Endometrial microvascular endothelial cells (primary cell): ENCODE results near the gene GNA12. TPM values are rescaled to one million over a fixed set of nuclear protein-coding genes. Genes with fewer than 3 reads are reported as not detected.

Source experiments
- in situ Hi-C: cut with HindIII; loops from 2 replicates; pipeline ENCODE4 v1.10.0; 2017; ENCODE audit warnings: low sequenced_read_pairs, low pct_unique_long_range_greater_than_20kb; ENCODE audit errors: inconsistent ontology term
- total RNA-seq: library from RNA; depleted of rRNA; stranded (reverse); fragments of >200 nt; gene quantifications from one replicate; pipeline ENCODE4 v1.2.3, GENCODE V29; 2015; ENCODE audit errors: inconsistent ontology term

GNA12 gene
- total RNA-seq, 1 donor from 2014 or later, result 66.5 TPM

- in situ Hi-C loops, result no loop called here
Measured at GRCh38 chr7:2821161-2821841, 22.8 kb downstream of the GNA12 start.

- in situ Hi-C loops, result no loop called here
Measured at GRCh38 chr7:2820508-2820934, 23.6 kb downstream of the GNA12 start.

DNA sequence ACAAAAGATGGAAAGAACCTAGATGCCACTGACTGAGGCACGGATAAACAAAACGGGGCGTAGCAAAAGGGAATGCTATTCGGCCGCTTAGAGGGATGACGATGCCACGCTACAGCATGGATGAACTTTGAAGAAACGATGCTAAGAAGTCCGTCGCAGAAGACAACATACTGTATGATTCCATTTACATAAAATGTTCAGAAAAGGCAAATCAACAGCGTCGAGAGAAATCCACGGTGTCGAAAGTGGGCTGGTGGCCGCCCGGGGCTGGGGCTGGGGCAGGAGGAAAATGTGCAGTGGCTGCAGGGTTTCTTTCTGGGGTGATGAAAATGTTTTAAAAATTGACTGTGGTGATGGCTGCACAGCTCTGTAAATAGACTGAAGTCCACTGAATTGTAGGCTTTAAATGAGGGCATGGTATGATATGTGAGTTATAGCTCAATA is 24.1 kb downstream of the GNA12 start:
- in situ Hi-C loops, result no loop called here

DNA sequence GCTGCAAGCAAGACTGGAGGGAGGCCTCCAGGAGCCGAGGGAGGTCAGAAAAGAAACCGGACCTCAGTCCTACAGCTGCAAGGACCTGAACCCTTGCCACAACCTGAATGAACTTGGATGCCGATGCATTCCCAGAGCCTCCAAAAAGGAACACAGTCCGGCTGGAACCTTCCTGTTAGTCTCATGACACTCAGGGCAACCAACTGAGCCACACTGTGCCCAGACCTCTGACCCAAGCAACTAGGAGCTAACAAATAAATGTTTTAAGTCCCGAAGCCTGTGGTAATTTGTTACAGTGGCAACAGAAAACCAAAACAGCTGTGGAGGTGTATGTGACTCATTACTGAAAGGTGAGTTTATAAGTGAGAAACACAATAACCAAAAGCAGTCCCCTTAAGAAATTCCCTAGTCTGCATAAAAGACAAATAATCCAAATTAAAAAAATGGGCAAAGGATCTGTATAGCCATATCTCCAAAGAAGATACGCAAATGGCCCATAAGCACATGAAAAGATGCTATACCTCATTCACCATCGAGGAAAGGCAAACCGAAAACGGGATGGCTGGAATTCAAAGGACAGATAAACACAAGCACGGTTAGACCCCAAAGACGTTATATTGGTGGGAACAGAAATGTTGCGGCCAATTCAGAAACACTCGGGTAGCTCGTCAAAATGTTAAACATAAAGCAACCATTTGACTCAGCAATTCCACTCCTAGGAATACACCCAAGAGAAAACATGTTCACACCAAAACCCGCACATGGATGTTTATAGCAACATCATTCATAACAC is 24.8 kb downstream of the GNA12 start:
- in situ Hi-C loops, result no loop called here

- in situ Hi-C loops, result no loop called here
Measured at GRCh38 chr7:2818653-2819052, 25.5 kb downstream of the GNA12 start.

DNA sequence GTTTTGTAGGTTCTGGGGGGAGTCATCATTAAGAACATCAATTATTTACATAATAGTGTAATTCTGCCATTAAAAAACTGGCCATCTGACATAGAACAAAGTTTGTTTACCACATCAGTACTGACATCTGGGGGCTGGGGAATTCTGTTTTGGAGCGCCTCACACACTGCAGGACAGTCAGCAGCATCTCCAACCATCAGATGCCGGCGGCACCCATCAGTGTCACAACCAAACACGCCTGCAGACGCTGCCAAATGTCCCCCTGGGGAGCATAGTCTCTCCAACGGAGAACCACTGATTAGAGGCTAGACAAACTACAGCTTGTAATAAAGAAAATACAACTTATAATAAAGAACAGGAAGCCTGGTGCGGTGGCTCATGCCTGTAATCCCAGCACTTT is 26.0 kb downstream of the GNA12 start:
- in situ Hi-C loops, result no loop called here

- in situ Hi-C loops, result no loop called here
Measured at GRCh38 chr7:2817456-2817855, 26.7 kb downstream of the GNA12 start.

DNA sequence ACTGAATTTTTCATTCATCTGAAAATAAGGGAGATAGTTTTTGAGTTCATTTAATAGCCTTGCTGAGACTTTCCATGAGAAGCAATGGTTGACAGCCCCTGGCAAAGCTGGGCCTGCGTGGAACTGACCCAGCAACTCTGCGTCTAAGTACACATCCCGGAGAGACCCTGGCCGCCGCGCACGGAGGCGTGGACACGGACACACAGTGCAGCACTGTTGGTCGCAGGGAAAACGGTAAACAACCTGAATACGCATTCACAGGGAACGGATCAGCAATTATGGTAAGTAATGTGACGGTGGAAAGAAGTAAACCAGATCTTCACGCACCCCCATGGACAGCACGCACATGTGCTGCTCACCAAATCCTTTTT is 28.2 kb downstream of the GNA12 start:
- in situ Hi-C loops, result no loop called here

DNA sequence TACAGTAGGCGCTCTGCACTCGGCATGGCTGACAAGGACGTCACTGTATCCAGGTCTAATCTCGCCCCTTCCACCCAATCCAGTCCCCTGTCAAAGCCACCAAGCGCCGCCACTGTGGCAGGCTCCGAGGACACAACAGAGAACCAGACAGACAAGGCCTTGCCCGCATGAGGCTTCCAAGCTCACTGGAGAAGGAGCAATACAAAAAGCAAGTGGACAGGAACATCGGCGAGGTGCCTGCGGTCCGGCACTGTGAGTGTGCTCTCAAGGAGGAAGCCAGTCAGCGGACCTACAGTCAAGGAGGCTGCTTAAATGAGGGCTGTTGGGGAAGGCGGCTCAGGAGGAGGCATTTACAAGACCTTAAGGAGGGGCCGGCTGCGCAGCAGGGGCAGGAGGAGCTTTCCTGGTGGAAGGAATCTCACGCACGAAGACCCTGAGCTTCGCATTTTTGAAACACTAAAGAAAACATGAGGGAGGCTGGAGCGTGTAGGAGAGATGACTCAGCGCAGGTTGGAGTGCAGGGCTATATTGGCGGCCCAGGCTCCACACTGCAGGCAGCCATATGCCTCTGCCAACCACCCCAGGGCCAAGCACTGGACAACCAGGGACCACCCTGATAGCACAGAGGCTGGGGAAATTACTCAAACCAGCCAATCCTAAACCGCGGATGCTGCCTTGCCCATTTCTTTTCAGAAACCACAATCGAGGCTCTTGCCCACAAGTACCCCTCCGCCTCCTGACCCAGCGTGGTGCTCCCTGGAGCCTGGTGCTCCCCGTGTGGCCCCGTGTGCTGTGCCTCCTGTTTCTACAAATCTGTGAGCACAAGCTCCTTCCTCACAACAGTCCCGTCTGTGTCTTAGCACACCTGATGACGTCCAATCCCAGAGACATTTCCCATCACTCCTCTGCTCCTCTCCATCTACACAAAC is 28.9 kb downstream of the GNA12 start:
- in situ Hi-C loops, result no loop called here

GRCh38 chr7:2814186-2814945 is 29.7 kb downstream of the GNA12 start:
- in situ Hi-C loops, result no loop called here

GRCh38 chr7:2813350-2814185 is 30.5 kb downstream of the GNA12 start:
- in situ Hi-C loops, result no loop called here

DNA sequence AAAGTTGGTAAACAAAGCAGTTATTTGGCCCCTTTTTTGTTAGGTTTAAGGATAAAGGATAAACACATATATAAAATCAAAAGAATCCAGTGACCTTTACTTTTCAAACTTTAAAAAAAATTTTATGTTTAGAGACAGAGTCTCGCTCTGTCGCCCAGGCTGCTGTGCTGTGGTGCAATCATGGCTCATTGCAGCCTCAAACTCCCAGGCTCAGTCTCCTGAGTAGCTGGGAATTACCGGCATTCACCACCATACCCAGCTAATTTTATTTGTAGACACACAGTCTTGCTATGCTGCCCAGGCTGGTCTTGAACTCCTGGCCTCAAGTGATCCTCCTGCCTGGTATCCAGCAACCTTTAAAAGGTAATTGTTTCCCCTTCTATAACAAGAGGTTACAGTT is 31.3 kb downstream of the GNA12 start:
- in situ Hi-C loops, result no loop called here

DNA sequence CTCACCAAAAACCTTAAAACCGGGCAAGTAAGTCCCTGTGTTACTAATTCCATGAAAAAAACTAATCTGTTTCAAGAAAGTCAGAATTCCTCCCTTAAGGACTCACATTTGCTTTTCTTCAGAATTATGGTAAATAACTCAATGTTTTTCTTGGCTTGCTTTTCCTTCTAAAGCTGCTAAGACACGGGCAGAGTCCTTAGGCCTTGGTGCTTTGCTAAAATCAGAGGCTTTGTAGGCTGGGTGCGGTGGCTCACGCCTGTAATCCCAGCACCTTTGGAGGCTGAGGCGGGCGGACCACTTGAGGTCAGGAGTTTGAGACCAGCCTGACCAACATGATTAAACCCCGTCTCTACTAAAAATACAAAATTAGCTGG is 32.0 kb downstream of the GNA12 start:
- in situ Hi-C loops, result no loop called here

DNA sequence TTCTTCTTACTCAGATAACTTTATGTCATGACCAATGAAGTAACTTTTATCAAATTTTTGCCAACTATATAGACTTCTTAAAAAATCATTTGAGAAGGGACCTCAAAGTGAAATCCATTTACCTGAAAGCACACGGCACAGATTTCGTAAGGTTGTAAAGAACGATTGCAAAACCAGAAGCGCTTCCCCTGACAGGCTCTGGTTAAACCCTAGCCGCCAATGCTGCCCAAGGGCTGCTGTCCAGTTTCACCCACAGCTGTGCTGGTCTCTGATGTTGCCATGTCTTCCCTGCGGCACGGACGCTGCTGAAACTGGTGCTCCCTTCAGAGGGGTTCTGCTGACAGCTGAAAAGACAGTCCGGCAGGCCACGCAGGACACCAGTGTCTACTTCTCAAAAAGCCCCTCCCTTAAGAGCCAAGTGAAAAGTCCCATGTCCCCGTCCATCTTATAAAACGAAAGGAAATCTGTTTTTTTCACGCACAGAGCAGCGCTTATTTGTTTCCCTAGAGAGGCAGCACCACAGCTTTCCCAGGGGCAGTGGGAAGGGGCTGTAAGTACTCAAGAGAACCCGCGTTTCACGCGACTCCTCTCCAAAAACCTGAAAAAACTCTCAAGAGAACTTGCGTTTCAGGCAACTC is 32.5 kb downstream of the GNA12 start:
- in situ Hi-C loops, result no loop called here

- in situ Hi-C loops, result no loop called here
Measured at GRCh38 chr7:2810682-2811415, 33.3 kb downstream of the GNA12 start.

DNA sequence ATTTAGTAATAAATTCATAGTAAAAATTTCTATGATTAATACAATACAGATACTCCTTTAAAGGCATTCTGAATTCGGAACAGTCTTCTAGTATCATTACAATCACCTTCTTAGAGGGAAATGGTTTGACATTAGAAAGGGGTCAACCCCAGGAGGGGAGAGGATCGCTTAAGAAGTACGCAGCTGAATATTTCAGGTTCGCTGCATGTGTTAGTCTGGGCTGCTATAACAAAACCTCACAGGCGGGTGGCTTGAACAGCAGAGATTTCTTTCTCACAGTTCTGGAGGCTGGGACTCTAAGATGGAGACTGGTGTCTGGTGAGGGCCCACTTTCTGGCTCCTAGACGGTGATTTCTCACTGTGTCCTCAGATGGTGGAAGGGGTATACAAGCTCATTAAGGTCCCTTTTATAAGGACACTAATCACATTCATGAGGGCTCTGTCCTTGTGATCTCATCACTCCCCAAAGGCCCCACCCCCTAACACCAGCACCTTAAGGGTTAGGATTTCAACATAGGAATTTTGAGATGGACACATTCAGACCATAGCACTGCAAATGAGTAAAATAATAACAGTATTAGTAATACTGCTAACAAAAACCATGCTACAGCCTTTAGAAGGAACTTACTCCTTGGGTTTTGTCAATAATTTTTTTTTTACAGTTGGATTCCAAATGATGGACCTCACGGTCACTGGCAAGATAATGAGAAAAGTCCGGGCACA is 34.0 kb downstream of the GNA12 start:
- in situ Hi-C loops, result no loop called here
